HCT116 (cell line): ENCODE results near the gene PAX5. TPM values are rescaled to one million over a fixed set of nuclear protein-coding genes. Genes with fewer than 3 reads are reported as not detected.

ENCODE experiments used
- ATAC-seq: fragments of 200-7000 bp; cut with Tn5 transposase; 2 replicates; pipeline ENCODE4 v1.9.1; 2020; ENCODE audit warnings: mild to moderate bottlenecking, moderate library complexity
- BruUV-seq: library from RNA; stranded (reverse); fragments of 400-500 nt; replicated peaks from 2 replicates; lab custom pipeline; 2021; lab: Mats Ljungman, UMichigan
- CTCF ChIA-PET: fragments of 300-600 bp; sonication (Branson Sonifier 250); formaldehyde crosslinking; loops from one replicate; lab custom pipeline; 2021; ENCODE audit warnings: antibody characterized with exemption; lab: Charles Lee
- POLR2A ChIA-PET: fragments of 300-600, 350-600 bp; sonication (Branson Sonifier 250); formaldehyde crosslinking; loops from one replicate; lab custom pipeline; 2021; ENCODE audit warnings: antibody characterized with exemption; lab: Charles Lee
- RAD21 ChIA-PET, 2 experiments: fragments of 300-600 bp; sonication (Branson Sonifier 250); formaldehyde crosslinking; loops; one replicate each; lab custom pipeline; 2023; ENCODE audit warnings: low total read pairs in 2 of 2; ENCODE audit not compliant: uncharacterized antibody in 2 of 2, unreplicated experiment in 2 of 2, low non-redundant PET in 1 of 2; lab: Charles Lee
- DNase-seq: peaks from one replicate; pipeline ENCODE4 v3.0.0-alpha.2; 2010; ENCODE audit warnings: low read depth, low spot score
- H2AFZ ChIP-seq: fragments of 200-600 bp; shearing (Covaris generic), sonication (generic); 2 replicates; pipeline ENCODE4 v1.6.1; 2017; ENCODE audit warnings: low read depth, mixed run types, mixed read lengths, antibody characterized with exemption, low read length; ENCODE audit not compliant: poor library complexity, severe bottlenecking
- H3K27ac ChIP-seq: 2 replicates; pipeline ENCODE4 v1.5.1; 2012; ENCODE audit warnings: low read depth, low read length
- H3K27me3 ChIP-seq: fragments of 200-600 bp; sonication (generic); 2 replicates; pipeline ENCODE4 v1.6.1; 2016; ENCODE audit warnings: mixed run types, low read length, mixed read lengths; ENCODE audit not compliant: insufficient read depth
- H3K36me3 ChIP-seq, 2 experiments: fragments of 200-500 bp in 1 of 2; fragments of 200-600 bp in 1 of 2; sonication (Bioruptor generic) in 1 of 2; sonication (generic) in 1 of 2; 2 replicates each; pipeline versions ENCODE4 v1.5.1 to v1.6.1; 2014 to 2016; ENCODE audit warnings: low read length in 2 of 2, inconsistent platforms in 1 of 2, mixed read lengths in 1 of 2, mixed run types in 1 of 2; ENCODE audit not compliant: insufficient read depth in 2 of 2, control insufficient read depth in 1 of 2
- H3K4me1 ChIP-seq, 2 experiments: fragments of 200-600 bp in 1 of 2; sonication (generic) in 1 of 2; 2 replicates each; pipeline versions ENCODE4 v1.5.1 to v1.6.1; 2012 to 2017; ENCODE audit warnings: low read length in 2 of 2, inconsistent platforms in 1 of 2, mild to moderate bottlenecking in 1 of 2, mixed read lengths in 1 of 2, mixed run types in 1 of 2, moderate library complexity in 1 of 2; ENCODE audit not compliant: insufficient read depth in 2 of 2, control insufficient read depth in 1 of 2
- H3K4me2 ChIP-seq: fragments of 200-600 bp; sonication (generic); 2 replicates; pipeline ENCODE4 v1.6.1; 2017; ENCODE audit warnings: mixed run types, low read length, mixed read lengths
- H3K4me3 ChIP-seq, 2 experiments: fragments of 200-600 bp in 1 of 2; sonication (generic) in 1 of 2; replicated peaks in 1 of 2; 2 replicates each; pipeline ENCODE4 v1.5.1; 2011 to 2016; ENCODE audit warnings: low read length in 2 of 2, control low read depth in 1 of 2, low read depth in 1 of 2, mild to moderate bottlenecking in 1 of 2, mixed read lengths in 1 of 2, mixed run types in 1 of 2
- H3K79me2 ChIP-seq: fragments of 200-600 bp; sonication (generic); 2 replicates; pipeline ENCODE4 v1.6.1; 2017; ENCODE audit warnings: mild to moderate bottlenecking, mixed run types, low read length, moderate library complexity, mixed read lengths; ENCODE audit not compliant: insufficient read depth
- H3K9ac ChIP-seq: fragments of 200-600 bp; sonication (generic); 2 replicates; pipeline ENCODE4 v1.6.1; 2016; ENCODE audit warnings: low read length, mixed read lengths
- H3K9me2 ChIP-seq: fragments of 200-600 bp; sonication (generic), shearing (Covaris generic); 2 replicates; pipeline ENCODE4 v1.6.1; 2017; ENCODE audit warnings: mixed run types, mild to moderate bottlenecking, moderate library complexity; ENCODE audit not compliant: insufficient read depth
- H3K9me3 ChIP-seq, 2 experiments: fragments of 200-500 bp in 1 of 2; fragments of 200-600 bp in 1 of 2; sonication (Bioruptor generic) in 1 of 2; sonication (generic) in 1 of 2; 2 replicates each; pipeline ENCODE4 v1.6.1; 2014 to 2017; ENCODE audit warnings: low read length in 2 of 2, mixed read lengths in 2 of 2, inconsistent platforms in 1 of 2, low read depth in 1 of 2, mild to moderate bottlenecking in 1 of 2, mixed run types in 1 of 2, moderate library complexity in 1 of 2; ENCODE audit not compliant: control insufficient read depth in 1 of 2, insufficient read depth in 1 of 2
- H4K20me1 ChIP-seq: fragments of 200-600 bp; sonication (generic), shearing (Covaris generic); 2 replicates; pipeline ENCODE4 v1.6.1; 2017; ENCODE audit warnings: mixed run types, mild to moderate bottlenecking, moderate library complexity; ENCODE audit not compliant: insufficient read depth
- CBX3 ChIP-seq: IDR thresholded peaks from 2 replicates; pipeline ENCODE4 v1.6.1; 2012; ENCODE audit warnings: low read depth
- EGR1 ChIP-seq: IDR thresholded peaks from 2 replicates; pipeline ENCODE4 v1.6.1; 2012; ENCODE audit warnings: low read depth
- ELF1 ChIP-seq: IDR thresholded peaks from 2 replicates; pipeline ENCODE4 v1.6.1; 2012; ENCODE audit warnings: low read depth, borderline replicate concordance
- FOSL1 ChIP-seq: IDR thresholded peaks from 2 replicates; pipeline ENCODE4 v1.6.1; 2012; ENCODE audit warnings: low read depth
- POLR2A ChIP-seq: IDR thresholded peaks from 2 replicates; pipeline ENCODE4 v1.7.0; 2011; ENCODE audit warnings: borderline replicate concordance; ENCODE audit not compliant: insufficient read depth, insufficient read length; ENCODE audit errors: extremely low read depth
- POLR2AphosphoS5 ChIP-seq: IDR thresholded peaks from 2 replicates; pipeline ENCODE4 v1.6.1; 2011; ENCODE audit warnings: mild to moderate bottlenecking, low read depth, low read length, moderate library complexity
- RAD21 ChIP-seq: IDR thresholded peaks from 2 replicates; pipeline ENCODE4 v1.6.1; 2012; ENCODE audit warnings: low read depth, mild to moderate bottlenecking
- REST ChIP-seq: IDR thresholded peaks from 2 replicates; pipeline ENCODE4 v1.6.1; 2012; ENCODE audit warnings: low read depth
- SIN3A ChIP-seq: IDR thresholded peaks from 2 replicates; pipeline ENCODE4 v1.6.1; 2012; ENCODE audit warnings: low read depth
- SP1 ChIP-seq: IDR thresholded peaks from 2 replicates; pipeline ENCODE4 v1.6.1; 2012; ENCODE audit warnings: low read depth
- intact Hi-C: fragments of 100-400 bp; cut with micrococcal nuclease; formaldehyde crosslinking; loops from 2 replicates; pipeline ENCODE4 v1.10.0; 2022
- total RNA-seq: library from RNA; stranded (reverse); gene quantifications from one replicate; pipeline ENCODE4 v1.2.1, GENCODE V29; 2021; ENCODE audit not compliant: unreplicated experiment

The PAX5 gene
- total RNA-seq, 1 experiment from 2014 or later, result 0.17 TPM

DNA sequence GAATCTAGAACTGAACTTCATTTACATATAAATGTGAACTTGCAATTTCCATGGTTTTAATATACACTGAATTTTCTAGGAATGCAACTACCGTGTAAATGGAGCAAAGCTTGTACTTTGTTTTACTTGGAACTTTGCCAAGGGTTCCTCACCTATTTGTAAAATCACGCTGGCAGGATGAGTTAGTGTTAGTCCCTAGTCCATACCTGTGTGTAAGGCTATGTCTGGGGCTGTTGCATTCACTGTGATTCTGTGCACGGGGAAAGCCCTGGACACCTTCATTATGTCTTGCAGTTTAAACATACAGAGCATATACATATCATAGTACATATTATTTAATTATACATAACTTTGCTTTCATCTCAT, 119.9 kb downstream of the PAX5 start:
- no peaks in the 10 kb centered on the region for H4K20me1 ChIP-seq
- H3K9ac ChIP-seq, result no peak overlapping the region
- no peak overlapping the region for H3K4me2 ChIP-seq
- H3K27ac ChIP-seq, result no peak overlapping the region
- H3K9me2 ChIP-seq, result no peaks in the 10 kb centered on the region
- intact Hi-C loops, result no loop called here
- RAD21 ChIA-PET, result no interaction called here
- DNase-seq, result no peak
- no peaks in the 10 kb centered on the region for H3K36me3 ChIP-seq
- H3K4me1 ChIP-seq, result no peaks in the 10 kb centered on the region
- H3K9me3 ChIP-seq, result no peaks in the 10 kb centered on the region
- no peak for ATAC-seq
- TF ChIP-seq CBX3 (no peak), ELF1 (no peak), SP1 (no peak), REST (no peak), POLR2A (no peak), FOSL1 (no peak), EGR1 (no peak), POLR2AphosphoS5 (no peak), SIN3A (no peak), RAD21 (no peak)
- TF ChIP-seq, all 23 proteins: peak for 0
- Histone ChIP-seq H2AFZ (no peak overlapping the region), H3K4me3 (no peak overlapping the region), H3K79me2 (no peaks in the 10 kb centered on the region), H3K27me3 (peaks cover 22% of the 10 kb centered on the region)
- BruUV-seq, result no TSS peak
- ChIA-PET POLR2A (no interaction called here), CTCF (interaction anchor here (1.7 kb wide), 1 partner anchor 10 kb away, joined by 4 read pairs; no protein-coding TSS in a partner anchor)
